SK-N-MC (cell line): ENCODE measurements around the gene KNCN.

Experiments
- DNase-seq: peaks from one replicate; pipeline ENCODE4 v3.0.0-alpha.2; 2011; ENCODE audit warnings: low read depth, low spot score
- H3K27ac ChIP-seq: fragments of 200-600 bp; sonication (generic); 2 replicates; pipeline ENCODE4 v1.5.1; 2016; ENCODE audit warnings: mixed run types
- H3K36me3 ChIP-seq: fragments of 200-600 bp; sonication (generic); 2 replicates; pipeline ENCODE4 v1.6.1; 2017; ENCODE audit warnings: antibody characterized with exemption, low read length, mixed read lengths; ENCODE audit not compliant: insufficient read depth
- H3K4me3 ChIP-seq: fragments of 200-600 bp; sonication (generic); 2 replicates; pipeline ENCODE4 v1.5.1; 2016
- H3K9ac ChIP-seq: fragments of 200-600 bp; sonication (generic); 2 replicates; pipeline ENCODE4 v1.8.0; 2017; ENCODE audit warnings: mixed run types, mixed read lengths; ENCODE audit not compliant: insufficient read length
- H3K9me3 ChIP-seq: fragments of 200-600 bp; sonication (generic); 2 replicates; pipeline ENCODE4 v1.6.1; 2017; ENCODE audit warnings: low read depth, mild to moderate bottlenecking, antibody characterized with exemption, low read length, moderate library complexity, mixed read lengths
- EZH2 ChIP-seq: fragments of 200-600 bp; sonication (generic); IDR thresholded peaks from one replicate; pipeline ENCODE4 v1.6.1; 2017; ENCODE audit warnings: antibody characterized with exemption
- FOXP2 ChIP-seq: optimal IDR thresholded peaks from 2 replicates; pipeline ENCODE3; 2011; ENCODE audit warnings: mild to moderate bottlenecking, moderate library complexity; ENCODE audit not compliant: insufficient read depth; ENCODE audit errors: extremely low read length, control extremely low read depth
- POLR2AphosphoS5 ChIP-seq: IDR thresholded peaks from 2 replicates; pipeline ENCODE4 v1.6.1; 2012; ENCODE audit warnings: mild to moderate bottlenecking, low read depth, low read length, borderline replicate concordance

KNCN gene

DNA sequence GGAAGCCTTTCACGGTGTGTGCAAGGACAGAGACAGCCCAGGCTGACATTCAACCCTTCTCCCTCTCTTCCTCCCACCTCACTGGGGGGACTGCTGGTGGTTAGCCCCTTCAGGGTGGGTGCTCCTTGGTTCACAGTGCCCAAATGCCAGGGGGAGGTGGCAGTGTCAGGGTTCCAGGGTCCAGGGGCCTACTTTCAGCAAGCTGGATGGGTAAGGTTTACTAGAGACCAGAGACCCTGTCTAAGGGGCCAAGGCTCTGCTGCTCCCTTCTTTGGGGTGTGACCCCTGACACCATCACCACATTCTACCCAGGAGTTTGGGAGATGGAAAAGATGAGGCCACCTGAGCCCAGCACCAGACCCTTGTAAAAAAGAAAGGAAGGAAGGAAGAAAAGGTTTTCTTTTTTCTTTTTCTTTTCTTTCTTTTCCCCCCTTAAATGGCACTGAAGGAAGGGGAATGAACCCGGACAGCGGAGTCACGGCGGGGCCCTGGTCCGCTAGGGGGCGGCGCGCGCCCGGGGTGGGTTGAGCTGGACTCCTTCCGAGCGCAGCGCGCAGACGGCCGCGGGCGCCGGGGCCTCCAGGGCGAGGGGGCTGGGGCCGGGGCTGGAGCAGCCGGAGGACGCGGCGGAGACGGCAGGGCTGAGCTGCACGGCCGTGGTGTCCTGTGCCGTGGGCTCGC lies 18.8 kb downstream of the KNCN start:
- Histone ChIP-seq H3K9me3 (no peaks in the 10 kb centered on the region), H3K9ac (no peak overlapping the region), H3K27ac (no peak overlapping the region), H3K4me3 (no peak overlapping the region), H3K36me3 (no peaks in the 10 kb centered on the region)
- TF ChIP-seq EZH2: no peak
- no peak for TF ChIP-seq POLR2AphosphoS5
- no peak for TF ChIP-seq FOXP2
- DNase-seq: no peak

DNA sequence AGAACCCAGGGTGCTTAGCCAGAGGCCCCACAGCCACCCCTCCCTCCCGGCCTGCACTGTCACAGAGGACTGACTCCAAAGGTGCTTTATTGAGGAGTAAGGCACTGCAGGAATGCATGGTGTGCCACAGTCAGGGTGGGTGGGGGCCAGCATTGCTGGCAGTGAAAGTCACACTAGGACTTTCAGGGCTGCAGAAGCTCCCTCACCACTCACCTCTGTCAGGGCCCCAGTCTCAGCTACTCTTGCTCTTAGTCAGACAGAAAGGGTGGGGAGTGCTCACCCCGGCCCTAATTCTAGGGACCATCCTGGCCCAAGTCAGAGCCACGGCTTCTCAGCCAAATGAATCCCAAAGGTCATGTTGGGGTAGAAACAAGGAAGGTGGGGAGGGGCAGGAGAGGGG lies 19.4 kb downstream of the KNCN start:
- no peak for DNase-seq
- no peak overlapping the region for H3K27ac ChIP-seq
- no peaks in the 10 kb centered on the region for H3K9me3 ChIP-seq
- H3K4me3 ChIP-seq: no peak overlapping the region
- H3K9ac ChIP-seq: no peak overlapping the region
- TF ChIP-seq EZH2: no peak
- H3K36me3 ChIP-seq: no peaks in the 10 kb centered on the region

DNA sequence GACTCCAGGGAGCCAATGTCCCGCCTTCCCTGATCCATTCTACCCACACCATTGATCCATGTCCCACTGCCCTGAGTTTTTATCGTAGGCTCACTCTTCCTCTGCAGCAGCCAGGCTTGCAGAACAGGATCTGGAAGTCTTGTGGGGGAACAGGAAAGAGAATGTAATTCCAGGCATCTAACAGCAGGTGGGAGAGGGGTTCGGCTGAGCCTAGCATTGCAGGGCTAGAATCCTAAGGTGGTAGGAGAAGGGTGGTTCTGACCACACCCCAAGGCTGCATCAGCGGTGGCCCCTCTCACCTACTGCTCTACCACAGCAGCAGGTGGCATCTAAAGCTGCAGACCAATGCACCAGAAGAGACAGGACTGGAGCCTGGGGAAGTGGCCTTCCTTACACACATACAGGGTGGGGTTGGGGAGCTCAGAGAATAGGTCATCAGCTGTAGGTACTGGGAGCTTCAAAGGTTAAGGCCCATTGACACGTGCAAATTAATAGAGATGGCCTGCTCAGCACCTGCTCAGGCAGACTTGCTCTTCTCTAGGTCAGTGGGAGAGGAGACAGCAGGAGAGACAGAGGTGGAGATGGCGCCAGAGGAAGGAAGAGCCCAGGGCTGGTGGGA lies 20.5 kb downstream of the KNCN start:
- H3K9me3 ChIP-seq: no peaks in the 10 kb centered on the region
- DNase-seq: no peak
- H3K9ac ChIP-seq: no peak overlapping the region
- H3K27ac ChIP-seq: no peak overlapping the region
- H3K36me3 ChIP-seq: no peaks in the 10 kb centered on the region
- TF ChIP-seq POLR2AphosphoS5 (no peak), EZH2 (no peak), FOXP2 (no peak)
- H3K4me3 ChIP-seq: no peak overlapping the region

DNA sequence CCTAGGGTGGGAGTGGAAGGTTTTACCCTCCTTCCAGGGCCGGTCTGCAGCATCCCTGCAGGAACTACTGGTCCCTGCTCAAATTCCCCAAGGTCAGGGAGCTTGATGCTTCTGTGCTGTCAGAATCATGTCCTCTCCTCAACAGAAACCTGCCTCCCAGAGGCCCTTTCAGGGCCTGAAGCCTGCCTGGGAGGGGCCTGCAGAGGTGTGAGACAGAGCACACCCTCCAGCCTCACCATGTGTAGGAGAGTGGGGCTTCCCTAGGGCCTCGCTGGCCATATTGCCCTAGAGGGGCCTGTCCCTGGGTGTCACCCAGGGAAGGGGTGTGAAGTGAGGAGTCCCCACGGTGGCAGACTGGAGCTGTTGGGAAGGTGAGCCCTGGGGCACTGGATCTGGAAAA lies 21.1 kb downstream of the KNCN start:
- Histone ChIP-seq H3K9ac (no peak overlapping the region), H3K27ac (no peak overlapping the region), H3K36me3 (no peaks in the 10 kb centered on the region), H3K9me3 (no peaks in the 10 kb centered on the region), H3K4me3 (no peak overlapping the region)
- no peak for DNase-seq
- TF ChIP-seq EZH2 (no peak), FOXP2 (no peak), POLR2AphosphoS5 (no peak)

DNA sequence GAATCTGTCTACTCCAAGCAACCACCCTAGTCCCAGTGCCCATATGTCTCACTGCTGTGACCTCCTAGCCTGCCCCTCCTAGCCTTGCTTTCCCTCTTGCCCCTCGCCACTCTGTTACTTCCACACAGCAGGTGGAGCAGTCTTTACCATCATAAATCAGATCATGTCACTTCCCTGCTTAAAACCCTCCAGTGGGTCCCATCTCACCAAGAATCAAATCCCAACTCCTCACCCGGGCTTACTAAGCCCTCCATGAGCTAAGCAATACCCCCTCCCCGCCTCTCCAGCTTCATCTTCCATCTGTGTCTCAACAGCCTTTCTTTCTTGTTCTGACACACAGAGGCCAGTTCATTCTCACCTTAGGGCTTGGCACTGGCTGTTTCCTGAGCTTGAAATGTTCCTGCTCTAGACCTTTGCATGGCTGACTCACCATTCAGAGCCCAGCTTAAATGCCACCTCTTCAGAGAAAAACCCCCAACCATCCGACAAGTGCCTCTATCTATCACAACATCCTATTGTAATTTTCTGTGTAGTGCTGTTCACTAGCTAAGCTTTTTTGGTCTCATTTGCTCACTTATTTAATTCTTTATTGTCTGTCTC lies 22.3 kb downstream of the KNCN start:
- H3K36me3 ChIP-seq: no peaks in the 10 kb centered on the region
- no peak for DNase-seq
- H3K9me3 ChIP-seq: no peaks in the 10 kb centered on the region
- no peak overlapping the region for H3K4me3 ChIP-seq
- no peak overlapping the region for H3K27ac ChIP-seq
- TF ChIP-seq FOXP2 (no peak), EZH2 (no peak), POLR2AphosphoS5 (no peak)
- no peak overlapping the region for H3K9ac ChIP-seq

DNA sequence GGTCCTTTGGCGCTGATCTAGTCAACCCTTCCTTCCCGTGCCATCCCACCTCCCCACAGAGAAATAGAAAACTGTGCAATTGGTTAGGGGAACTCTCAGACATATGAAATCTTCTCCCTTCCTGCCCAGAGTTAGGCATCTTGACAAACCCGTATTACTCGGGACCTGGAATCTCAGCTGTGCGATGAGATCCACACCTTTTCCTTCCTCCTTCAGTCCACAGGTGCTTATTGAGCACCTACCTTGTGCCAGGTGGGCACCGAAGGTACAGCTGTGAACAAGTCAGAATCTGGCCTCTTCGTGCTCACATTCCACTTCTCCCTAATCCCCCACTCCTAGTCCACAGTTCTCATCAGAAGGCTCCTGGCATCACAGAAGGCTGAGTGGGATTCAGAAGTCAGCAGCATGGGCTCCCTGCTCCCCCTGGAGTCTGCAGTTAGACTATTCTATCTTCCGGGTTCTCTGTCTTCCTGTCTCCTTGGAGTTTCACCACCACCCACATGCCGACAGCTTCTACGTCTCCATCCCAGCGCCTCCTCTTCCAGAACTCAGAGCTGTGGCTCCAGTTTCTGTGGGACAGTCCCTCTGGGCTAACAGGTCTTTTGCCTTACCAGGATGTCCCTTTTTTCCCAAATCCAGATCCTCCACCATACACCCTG lies 23.0 kb downstream of the KNCN start:
- H3K9ac ChIP-seq: no peak overlapping the region
- no peaks in the 10 kb centered on the region for H3K9me3 ChIP-seq
- no peak for TF ChIP-seq FOXP2
- no peak for TF ChIP-seq POLR2AphosphoS5
- no peak for TF ChIP-seq EZH2
- no peak for DNase-seq
- no peak overlapping the region for H3K27ac ChIP-seq
- H3K4me3 ChIP-seq: no peak overlapping the region
- no peaks in the 10 kb centered on the region for H3K36me3 ChIP-seq

DNA sequence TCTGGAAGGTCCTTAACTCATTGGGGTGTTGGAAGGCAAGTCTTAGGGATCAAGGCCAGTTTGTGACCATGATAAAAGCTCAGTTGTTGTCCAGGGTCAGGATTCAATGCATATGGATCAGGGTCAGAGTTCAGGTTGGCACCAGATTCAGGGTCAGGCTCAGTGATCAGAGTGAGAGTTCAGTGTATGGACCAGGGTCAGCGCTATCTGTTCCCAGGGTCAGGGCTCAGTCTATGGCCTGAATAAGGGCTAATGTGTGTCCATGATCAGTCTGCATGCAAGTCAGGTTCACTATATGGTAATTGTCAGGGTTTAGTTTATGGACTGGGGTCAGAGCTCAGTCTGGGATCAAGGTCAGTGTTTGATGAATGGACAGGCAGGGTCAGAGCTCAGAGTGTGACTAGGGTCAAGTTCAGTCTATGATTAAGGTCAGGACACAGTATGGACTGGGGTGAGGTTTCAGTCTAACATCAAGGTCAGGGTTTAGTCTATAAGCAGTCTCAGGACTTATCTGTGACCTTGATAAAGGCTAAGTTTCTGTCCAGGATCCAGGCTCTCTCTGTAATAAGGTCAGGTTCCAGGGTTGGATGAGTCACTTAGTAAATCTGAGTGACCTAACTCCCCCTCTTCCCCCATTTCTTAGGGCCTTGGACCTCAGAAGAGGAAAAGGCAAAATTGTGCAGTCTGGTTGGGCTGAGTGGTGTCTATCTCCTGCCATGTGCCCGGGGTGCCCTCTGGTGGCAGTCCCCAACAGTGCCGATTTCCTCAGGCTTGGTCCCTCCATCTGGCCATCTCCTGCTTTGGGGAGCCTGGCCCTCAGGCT lies 23.8 kb downstream of the KNCN start:
- Histone ChIP-seq H3K9me3 (no peaks in the 10 kb centered on the region), H3K36me3 (no peaks in the 10 kb centered on the region), H3K27ac (no peak overlapping the region), H3K9ac (no peak overlapping the region), H3K4me3 (no peak overlapping the region)
- no peak for TF ChIP-seq FOXP2
- TF ChIP-seq EZH2: no peak
- no peak for DNase-seq

DNA sequence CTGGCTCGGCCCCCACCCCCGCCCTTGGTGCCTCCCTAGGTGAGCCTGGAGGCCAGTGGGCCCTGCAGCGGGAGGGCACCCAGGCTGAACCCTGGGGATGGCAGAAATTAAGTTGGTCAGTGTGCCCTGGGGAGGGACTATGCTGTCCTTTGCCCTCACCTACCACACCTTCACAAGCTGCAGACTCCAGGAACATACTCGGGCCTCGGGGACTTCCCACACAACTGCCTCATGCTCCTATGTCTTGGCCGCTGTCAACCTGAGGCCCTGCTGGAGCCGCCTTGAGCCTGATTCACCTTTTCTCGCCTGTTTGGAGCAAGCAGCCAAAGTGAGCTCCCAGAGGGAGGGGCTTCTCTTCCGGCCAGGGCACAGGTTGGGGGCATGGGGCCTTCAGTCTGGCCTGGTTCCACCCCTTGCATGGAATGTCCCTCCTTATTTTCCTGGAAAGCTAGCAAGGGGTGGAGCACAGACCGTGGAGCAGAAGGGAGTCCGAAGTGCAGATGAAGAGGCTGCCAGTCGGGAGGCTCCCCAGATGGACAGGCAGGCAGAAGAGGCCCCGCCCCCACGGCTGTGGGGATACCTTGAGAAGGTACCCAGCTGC lies 24.7 kb downstream of the KNCN start:
- no peak for TF ChIP-seq FOXP2
- no peak for TF ChIP-seq POLR2AphosphoS5
- TF ChIP-seq EZH2: no peak
- no peak for DNase-seq

More for the DNA sequence above, 24.7 kb downstream of the KNCN start:
- no peak overlapping the region for H3K9ac ChIP-seq
- H3K36me3 ChIP-seq: no peaks in the 10 kb centered on the region
- no peaks in the 10 kb centered on the region for H3K9me3 ChIP-seq
- no peak overlapping the region for H3K4me3 ChIP-seq
- H3K27ac ChIP-seq: no peak overlapping the region
